Stimulated activated CD4-positive, alpha-beta T cell treated with anti-CD3 and anti-CD28 coated beads, Interleukin-4, amount 100 ng/mL, for 24 hours (primary cell): ENCODE results near the gene TFPT.
"Not testable (repeated sequence)": the region's sequence is repeated elsewhere in the genome, so short reads cannot be mapped to it uniquely, and the experiment has no call there.

Source experiments
- DNase-seq: peaks from one replicate; pipeline ENCODE4 v3.0.0-alpha.2; 2020

The TFPT gene

DNA sequence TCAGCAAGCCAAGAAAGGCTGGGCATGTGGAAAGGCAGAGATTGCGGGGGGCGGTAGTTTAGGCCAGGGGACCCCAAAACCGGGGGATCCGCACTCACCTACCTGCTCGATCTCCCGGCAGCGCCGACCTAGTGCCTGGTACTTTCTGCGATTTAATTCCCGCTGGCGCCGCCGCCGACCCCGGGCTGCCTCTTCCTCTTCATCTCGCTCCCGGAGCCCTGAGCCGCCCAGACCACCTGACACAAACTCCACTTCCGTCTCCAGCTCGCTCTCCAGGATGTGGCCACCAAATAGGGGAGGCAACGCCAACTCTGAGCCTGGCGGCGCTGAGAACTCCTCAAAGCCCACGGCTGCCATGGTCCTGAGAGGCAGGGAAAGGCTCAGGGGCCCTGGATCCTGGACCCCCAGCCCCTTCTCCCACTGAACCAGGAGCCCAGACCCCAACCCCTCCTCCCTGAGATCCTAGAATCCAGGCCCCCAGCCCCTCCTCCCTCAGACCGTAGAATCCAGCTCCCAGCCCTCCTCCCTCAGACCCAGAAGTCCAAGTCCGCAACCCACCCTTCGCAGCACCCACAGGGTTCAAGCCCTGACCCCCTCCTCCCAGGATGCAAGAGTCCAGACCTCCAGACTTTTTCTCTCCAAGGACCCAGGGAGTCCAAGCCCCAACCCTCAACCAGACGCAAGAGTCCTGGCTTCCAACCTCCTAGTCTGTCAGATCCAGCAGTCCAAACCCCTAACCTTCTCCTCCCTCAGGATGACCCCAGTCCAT lies 933 bp downstream of the TFPT start:
- DNase-seq: peak; percentile 35

DNA sequence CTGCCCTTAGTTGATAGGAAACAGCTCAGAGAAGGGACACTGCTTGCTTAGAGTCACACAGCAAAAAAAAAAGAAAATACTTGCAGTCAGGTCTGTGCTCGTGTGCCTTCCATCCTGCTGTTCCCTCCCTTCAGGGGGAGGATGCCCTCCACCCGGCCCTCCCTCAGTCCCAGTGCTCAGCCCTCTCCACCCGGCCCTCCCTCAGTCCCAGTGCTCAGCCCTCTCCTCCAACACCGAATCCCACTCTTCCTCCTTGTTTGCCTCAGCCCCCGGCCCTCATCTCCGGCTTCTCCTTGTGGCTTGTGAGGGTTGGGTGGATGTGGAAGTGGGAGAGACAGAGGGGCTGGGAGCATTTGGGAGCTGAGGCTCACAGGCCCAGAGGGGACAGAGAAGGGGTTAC lies 5.8 kb downstream of the TFPT start:
- DNase-seq: no peak

DNA sequence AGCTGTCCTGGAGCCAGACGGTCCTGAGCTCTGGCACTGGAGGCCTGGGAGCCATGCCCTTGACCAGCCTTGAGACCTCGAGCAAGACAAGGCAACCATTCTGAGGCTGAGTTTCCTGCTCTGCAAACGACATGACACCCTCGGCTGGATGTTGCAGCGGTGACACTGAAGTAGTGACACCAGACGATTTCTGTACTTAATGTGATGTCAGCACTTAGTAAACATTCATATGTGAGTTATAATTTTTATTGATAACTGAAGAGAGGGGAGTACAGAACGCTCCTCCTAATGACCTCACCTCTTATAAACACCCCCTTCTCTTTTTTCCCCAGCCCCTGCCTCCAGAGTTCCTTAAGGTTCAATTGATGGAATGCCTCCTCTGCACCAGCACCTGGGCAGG lies 7.0 kb downstream of the TFPT start:
- DNase-seq: no peak

DNA sequence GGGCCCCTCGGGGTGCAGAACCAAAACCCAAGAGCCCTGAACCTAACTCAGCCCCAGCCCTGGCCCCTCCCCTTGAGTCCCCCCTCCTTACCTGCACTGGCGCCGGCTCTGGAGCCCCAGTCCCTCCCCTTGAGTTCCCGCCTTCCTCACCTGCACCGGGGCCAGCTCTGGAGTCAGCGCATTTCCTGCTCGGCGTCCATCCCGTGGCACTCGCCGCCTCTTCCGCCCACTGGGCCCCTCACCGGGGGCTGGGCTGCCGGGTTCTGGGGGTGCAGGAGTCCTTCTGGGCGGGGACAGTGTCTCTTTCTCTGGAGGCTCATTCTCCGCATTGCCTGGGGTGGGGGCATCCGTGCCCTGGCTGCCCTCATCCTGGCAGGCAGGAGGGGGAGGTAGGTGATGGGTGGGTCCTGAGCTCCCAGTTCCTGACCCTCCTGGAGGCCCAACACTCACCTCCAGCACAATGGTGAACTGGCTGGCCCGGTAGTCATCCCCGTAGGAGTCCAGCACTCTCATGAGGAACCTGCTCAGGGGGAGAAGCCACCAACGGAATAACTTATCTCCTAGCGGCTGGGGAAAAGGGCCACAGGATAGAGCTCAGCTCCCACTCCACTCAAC lies 7.5 kb downstream of the TFPT start:
- DNase-seq: no peak

DNA sequence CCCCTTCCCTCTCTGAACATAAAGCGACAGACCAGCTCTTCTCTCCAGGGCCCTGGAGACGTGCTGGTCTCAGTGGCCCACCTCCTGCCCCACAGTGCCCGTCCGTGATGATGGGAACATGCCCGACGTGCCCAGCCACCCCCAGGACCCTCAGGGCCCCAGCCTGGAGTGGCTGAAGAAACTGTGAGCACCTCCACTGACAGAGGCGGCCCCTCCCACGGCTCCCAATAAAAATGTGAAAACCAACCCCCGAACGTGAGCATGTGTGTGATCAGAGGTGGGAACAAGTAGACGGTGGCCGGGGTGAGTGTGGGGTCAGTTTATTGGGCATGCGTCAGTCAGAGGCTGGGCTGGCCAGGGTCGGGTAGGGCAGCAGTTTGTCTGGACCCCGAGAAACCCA lies 8.7 kb downstream of the TFPT start:
- DNase-seq: no peak

DNA sequence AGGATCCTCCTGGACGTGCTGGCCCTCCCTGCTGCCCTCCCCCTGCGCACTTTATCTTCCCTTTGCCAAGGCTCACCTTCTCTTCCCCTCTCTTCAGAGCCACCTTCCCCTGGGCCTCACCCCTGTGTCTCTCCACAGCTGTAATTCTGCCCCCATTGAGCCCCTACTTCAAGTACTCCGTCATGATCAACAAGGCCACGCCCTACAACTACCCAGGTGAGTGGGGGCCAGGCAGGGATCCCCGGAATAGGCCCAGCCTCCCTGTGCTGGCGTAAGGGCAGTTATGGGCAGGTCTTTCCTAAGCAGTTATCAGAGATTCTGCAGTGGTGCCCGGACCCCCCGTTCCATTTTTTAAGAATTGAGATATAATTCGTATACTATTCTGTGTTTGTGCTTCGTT lies 9.7 kb downstream of the TFPT start:
- no peak for DNase-seq

DNA sequence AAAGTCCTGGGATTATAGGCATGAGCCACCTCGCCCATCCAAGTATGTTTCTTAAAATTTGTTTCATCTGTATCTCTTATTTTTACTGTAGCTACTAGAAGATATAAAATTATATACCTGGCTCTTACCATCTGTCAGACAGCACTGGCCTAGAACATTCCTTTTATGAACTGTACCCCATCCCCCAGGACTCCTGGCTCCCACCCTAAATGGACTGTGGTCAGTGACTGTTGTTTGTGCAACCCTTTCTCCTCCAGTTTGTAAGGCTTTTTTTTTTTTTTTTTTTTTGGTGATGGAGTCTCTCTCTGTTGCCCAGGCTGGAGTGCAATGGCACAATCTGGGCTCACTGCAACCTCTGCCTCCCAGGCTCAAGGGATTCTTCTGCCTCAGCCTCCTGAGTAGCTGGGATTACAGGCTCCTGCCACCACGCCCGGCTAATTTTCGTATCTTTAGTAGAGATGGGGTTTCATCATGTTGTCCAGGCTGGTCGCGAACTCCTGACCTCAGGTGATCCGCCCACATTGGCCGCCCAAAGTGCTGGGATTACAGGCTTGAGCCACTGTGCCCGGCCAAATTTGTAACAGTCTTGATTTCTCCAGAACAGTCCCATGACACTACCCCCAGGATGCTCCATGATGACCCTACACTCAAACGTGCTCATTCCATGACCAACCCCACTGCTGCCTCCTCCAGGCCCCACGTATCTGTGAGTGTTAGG lies 10.3 kb downstream of the TFPT start:
- no peak for DNase-seq

DNA sequence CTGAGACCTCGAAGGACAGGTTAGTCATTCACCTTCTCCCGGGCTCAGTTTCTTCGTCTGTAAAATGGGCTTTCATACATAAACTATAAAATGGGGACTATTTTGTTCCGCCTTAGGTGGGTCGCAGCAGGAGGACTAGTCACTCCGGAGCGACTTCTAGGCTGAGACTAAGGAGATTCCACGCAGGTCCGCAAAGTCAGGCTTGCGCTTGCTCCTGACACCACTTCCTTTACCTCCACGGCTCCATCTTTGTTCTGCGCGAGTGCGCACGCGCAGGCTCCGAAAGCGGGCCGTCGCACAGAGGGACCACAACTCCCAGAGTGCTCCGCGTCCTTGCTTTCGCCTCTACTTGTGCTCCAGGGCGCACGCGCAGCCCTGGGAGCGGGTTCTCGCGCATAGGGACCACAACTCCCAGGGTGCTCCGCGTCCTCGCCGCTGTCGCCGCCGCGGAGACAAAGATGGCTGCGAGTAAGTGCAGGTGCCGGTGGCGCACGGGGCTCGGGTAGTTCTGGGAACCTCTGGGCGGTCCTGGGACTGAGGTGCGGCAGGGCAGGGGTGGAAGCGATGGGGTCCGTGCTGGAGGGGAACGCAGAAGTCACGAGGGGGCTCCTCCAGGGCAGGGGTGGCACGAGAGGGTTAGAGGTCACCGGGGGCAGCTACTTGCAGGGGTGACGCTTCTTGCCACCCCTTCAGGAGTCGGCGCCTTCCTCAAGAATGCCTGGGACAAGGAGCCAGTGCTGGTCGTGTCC lies 12.9 kb downstream of the TFPT start, which contains the start of gene NDUFA3:
NDUFA3 (plus strand) TSS at position 435 of the 749 bp plus-strand sequence; CDS start at position 459, 24 bp downstream.
- peak; percentile 97 for DNase-seq

DNA sequence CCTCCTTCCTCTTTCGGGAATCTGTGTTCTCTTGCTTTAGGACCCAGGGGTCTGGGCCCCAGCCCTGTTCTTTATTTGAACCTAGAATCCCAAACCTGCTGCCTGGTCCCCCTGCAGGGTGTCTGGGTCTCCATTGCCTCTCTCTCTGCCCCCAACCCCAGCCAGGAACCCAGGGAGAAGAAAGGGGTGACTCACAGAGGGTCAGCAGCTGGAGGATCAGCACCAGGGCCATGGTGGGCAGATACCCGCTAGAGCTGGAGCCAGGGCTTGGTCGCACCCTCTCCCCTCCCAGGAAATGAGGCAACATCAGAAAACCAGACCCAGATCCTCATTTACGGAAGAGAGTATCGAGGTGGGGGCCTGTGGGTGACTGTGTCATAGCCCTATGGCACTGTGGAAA lies 14.9 kb downstream of the TFPT start, which contains the start of gene OSCAR:
OSCAR (minus strand) TSS at position 243 of the 400 bp plus-strand sequence; CDS start at position 232, 11 bp downstream.
- no peak for DNase-seq

DNA sequence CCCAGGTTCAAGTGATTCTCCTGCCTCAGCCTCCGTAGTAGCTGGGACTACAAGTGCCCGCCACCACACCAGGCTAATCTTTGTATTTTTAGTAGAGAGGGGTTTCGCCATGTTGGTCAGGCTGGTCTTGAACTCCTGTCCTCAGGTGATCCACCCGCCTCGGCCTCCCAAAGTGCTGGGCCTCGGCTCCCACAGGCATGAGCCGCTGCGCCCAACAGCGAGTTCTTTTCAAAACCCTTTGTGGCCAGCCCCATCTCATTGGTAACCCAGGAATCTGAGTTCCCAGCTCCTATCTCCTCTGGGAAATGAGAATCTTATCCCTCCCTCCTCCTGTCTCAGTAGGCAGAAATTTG lies 15.6 kb downstream of the TFPT start:
- not testable (repeated sequence) for DNase-seq

DNA sequence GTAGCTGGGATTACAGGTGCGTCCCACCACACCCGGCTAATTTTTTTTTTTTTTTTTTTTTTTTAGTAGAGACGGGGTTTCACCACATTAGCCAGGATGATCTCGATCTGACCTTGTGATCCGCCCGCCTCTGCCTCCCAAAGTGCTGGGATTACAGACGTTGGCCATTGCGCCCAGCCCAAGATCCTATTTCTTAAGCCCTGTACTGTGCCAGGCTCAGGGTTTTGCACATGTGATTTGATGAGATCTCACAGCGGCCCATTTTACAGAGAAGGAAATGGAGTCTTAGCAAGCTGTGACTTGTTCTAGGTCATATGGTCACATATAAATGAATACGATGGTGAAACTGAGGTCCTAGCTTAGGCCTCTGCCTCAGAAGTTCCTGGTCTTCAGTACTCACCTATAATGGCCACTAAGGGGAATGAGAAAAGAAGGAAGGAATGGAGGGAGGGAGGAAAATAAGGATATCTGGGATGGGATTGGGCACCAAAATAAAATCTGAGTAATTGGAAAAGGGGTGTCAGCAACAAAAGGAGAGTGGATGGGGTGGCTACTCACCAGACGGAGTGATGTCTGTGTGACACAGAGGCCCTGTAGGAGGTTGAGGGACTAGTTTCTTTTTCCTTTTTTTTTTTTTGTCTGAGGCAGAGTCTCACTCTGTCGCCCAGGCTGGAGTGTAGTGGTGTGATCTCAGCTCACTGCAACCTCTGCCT lies 16.1 kb downstream of the TFPT start:
- no peak for DNase-seq

DNA sequence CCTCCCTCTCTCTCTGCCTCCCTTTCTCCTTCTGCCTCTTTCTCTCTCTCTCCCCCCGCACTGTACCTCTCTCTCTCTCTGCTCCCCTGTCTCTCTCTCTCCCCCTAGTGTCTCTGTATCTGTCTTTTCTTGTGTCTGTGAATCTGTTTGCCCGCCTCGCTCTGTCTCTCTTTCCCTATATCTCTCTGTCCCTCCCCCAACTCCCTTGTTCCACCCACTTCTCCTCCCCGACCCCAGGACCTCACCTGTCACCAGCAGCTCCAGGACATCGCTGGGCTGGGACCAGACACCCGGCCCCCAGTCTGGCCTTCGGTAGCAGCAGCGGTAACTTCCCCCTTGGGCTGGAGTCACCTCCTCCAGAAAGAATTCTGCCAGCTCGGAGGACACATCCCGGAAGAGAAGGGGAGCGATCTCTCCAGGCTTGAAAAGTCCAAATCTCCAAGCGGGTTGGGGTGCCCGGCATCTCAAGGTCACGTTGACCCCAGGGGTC lies 18.8 kb downstream of the TFPT start:
- no peak for DNase-seq

DNA sequence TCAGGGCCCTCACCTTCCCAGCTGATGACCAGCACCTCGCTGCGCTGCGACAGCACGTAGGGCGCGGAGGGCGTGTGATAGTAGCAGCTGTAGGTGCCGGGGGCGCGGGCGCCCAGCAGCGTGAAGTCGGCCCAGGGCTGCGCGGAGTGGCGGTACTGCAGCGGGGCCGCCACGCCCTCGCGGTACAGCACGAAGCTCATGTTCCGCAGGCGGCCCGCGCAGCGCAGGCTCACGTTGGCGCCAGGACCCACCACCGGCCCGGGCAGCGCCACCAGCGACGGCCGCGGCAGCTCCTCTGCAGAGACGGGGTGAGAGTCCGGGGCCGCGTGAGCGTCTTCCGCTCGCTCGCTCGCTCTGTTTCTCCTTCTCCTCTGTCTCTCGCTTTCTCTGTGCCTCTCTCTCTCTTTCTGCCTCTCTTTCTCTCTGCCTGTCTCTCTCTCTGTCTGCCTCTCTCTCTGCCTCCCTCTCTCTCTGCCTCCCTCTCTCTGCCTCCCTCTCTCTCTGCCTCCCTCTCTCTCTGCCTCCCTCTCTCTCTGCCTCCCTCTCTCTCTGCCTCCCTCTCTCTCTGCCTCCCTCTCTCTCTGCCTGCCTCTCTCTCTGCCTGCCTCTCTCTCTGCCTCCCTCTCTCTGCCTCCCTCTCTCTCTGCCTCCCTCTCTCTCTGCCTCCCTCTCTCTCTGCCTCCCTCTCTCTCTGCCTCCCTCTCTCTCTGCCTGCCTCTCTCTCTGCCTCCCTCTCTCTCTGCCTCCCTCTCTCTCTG lies 19.4 kb downstream of the TFPT start:
- peak; percentile 51 for DNase-seq

DNA sequence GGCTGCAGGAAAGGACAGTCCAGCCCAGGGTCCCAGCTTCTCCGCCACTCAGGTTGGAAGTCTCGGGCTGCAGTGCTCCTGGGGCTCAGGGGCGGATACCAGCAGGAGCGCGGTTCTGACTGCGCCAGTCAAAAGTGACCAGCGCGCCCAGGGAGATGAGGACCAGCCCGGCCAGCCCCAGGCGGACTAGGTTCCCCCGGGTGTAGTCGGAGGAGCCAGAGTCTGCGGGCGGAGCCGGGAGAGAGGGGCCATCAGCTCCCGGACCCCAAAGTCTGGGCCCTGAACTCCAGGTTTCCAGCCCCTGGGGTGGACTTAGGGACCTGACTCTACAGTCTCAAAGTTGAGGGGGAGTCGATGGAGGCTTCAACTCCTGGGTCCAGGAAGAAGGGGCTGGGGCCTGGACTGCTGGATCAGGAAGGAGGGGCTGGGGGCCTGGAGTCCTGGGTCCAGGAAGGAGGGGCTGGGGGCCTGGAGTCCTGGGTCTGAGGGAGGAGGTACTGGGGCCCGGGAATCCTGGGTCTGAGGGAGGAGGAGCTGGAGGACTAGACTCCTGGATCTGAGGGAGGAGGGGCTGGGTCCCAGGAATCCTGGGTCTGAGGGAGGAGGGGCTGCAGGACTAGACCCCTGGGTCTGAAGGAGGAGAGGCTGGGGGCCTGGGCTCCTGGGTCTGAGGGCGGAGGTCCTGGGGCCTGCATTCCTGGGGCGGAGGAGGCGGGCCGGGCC lies 20.2 kb downstream of the TFPT start:
- no peak for DNase-seq

DNA sequence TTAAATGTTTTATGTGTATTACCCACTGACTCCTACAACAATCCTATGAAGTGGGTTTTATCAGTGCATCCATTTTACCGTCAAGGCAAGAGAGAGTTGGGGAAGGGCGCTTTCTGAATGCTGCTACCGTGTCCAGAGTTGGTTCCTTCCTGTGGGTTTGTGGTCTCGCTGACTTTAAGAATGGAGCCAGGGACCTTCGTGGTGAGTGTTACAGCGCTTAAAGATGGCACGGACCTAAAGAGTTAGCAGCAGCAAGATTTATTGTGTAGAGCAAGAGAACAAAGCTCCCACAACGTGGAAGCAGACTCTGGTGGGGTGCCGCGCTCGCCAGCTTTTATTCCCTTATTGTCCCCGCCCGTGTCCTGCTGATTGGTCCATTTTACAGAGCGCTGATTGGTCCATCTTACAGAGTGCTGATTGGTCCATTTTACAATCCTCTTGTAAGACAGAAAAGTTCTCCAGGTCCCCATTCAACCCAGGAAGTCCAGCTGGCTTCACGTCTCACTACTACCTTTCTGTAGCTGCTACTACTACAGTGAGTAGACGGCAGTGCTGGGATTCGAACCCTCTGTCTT lies 20.9 kb downstream of the TFPT start:
- DNase-seq: no peak

DNA sequence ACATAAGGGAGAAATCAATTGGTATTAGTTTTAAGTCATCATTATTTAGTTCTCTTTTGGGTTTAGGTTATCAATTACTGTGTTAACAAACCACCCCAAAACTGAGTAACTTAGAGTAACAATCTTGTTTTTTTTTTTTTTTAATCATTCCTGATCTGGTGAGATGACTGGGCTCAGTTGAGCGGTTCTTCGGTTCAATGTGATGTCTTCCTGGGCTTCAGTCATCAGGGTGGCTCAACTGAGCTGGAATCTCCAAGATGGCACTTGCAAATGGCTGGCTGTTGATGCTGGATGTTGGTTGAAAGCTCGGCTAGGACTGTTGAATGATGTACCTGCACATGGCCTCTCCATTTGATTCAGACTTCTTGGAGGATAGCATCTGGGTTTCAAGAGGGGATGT lies 31.0 kb downstream of the TFPT start:
- no peak for DNase-seq

DNA sequence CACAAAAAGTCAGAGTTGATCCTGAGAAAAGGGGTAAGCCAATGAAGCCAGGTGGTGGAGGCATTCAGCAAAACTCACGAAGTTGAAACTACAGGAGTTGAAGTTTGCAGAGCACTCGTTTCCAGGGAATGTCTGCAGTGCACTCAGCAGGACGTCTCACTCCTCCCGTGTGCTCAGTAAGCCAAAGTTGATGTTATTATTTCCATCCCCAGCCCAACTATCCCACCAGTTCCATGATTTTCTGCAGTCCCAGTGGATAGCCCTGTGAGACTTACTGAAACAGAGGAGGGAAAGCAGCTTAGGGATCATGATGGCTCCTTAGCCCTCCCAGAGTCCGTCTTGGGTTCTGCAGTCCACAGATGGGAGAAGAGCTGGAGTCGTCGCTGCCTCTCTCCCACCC lies 34.4 kb downstream of the TFPT start, which contains the start of gene TARM1:
TARM1 (minus strand) TSS at position 334 of the 400 bp plus-strand sequence; CDS start at position 309, 25 bp downstream.
- no peak for DNase-seq

DNA sequence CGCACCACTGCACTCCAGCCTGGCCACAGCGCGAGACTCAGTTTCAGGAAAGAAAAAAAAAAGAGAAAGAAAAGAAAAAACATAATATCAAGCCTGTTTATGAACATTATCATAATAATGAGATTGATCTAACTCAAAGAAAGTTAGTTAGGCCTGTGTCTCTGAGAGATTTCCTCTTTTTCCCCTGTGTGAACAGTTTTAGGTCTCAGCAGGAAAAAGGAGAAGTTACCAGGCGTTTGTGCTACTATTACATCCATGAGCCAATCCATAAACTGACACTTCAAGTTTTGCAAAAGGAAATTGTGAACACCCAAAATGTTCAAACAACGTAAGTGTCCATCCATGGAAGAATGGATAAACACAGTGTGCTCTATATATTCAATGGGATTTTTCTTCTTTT lies 38.1 kb downstream of the TFPT start:
- DNase-seq: no peak

DNA sequence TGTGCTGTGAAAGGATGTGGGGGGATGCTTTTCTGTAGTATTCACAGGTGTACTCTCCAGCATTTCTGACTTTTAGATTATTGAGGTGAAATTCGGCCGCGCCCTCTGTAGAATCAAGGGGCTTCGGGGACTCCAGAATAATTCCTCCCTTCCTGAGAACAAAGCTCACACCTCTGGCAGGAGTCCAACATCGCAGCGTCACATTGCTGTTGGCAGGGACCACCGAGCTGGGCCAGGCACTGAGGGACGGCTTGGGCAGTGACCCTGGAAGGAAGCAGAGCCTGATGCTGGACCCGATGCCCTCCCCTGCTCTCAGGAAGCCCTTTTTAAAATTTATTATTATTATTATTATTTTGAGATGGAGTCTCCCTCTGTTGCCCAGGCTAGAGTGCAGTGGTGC lies 40.6 kb downstream of the TFPT start:
- no peak for DNase-seq

DNA sequence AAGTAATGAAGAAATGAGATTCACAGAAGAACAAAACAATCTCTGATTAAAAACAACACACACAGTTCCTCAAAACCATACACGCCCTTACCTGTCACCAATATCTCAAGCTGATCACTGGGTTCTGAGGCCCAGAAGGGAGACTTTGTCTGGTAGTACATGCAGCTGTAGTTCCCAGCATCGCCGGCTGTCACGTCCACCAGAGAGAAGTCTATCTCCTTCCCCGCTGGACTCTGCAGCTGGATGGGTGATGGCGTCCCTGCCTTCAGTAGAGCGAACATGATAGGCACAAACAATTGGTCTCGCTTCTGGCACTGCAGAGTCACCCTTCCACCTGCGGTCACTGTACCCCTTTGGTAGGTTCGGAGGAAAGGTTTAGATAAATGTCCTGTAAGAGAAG lies 41.6 kb downstream of the TFPT start:
- no peak for DNase-seq
